Adrenal gland (tissue), 5 donors: ENCODE measurements around the gene CREBL2.

Source experiments
- CTCF ChIP-seq, 6 experiments: fragments of 450-650 bp in 4 of 6; fragments of 200-600 bp in 2 of 6; sonication (generic) in 1 of 6; IDR thresholded peaks; 1 replicate in 5 of 6; 2 replicates in 1 of 6; pipeline versions ENCODE4 v1.5.1 to v1.8.0; 2016 to 2021; ENCODE audit warnings: antibody characterized with exemption in 6 of 6, mild to moderate bottlenecking in 2 of 6, moderate library complexity in 1 of 6
- POLR2A ChIP-seq, 2 donors: fragments of 450-650 bp; IDR thresholded peaks; one replicate each; pipeline ENCODE4 v1.6.1; 2017; ENCODE audit warnings: antibody characterized with exemption in 2 of 2, mild to moderate bottlenecking in 2 of 2, moderate library complexity in 1 of 2
- donor health status: DM: no; HTN: no; CAD: no.

DNA sequence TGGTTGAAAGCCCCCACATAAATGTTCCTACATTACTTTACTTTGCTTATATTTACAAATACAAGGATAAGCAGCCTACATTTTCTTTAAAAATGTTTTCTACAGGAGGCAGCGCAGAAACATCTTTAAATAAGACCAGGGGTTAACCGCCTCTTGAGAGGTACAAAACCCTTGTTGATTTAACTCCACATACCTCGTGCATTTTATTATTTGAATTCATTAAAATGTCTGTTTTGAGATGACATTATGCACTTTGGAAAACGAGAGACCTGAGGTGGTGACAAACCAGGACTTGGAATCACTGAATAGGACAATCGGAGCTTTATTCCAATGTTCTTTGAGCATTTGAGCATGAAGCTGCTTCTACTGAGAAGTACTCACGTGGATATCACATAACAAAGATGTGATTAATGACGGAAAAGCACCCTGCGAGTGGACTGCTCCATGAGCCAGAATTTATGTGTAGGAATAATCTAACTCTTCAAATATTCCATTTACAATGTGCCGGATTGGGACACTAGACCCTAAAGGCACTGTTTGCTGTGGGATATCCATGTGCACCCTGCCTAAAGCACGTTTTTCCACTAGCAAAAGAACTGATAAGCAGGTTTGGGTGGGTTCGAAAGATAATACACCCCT, 48.3 kb upstream of the CREBL2 start:
- TF ChIP-seq POLR2A (IDR thresholded peaks at IDR 0.05): peak in 1 of 2 donors; percentile 46
- TF ChIP-seq CTCF (IDR thresholded peaks at IDR 0.05): no peak
